ENCODE results near the gene RNF157. TPM values are rescaled to one million over a fixed set of nuclear protein-coding genes. Genes with fewer than 3 reads are reported as not detected.

RNF157 gene
- total RNA-seq, 1 experiment from 2014 or later = 11.2 TPM

DNA sequence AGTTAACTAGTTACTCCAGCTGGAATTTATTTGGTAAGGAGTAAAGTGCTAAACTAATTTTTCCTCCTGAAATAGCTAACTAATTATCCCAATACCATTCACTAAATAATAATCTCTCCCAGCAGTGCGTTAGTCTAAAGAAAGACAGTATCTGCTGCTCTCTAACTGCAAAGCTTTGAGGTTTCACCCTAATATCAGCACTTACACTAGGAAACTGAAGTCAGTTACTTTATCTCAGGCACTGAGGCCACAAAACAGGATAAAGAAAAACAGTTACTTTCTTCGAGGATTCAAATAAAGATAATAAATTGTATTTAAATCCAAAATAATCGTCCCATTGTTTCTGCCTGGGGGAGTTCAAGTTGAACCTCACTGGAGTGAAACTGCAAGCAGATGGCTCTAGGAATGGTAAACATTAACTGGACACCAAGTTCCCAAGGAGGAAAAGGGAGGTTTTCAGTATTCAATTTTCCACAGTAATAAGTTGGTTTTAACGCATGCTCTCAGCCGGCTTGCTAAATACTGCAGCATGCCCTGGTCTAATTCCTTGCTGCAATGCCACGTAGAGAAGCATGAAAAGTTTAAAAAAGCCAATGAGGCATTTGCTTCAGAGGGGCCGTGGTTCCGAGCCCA is 79.3 kb downstream of the RNF157 start:
- POLR2A ChIA-PET = no interaction called here
- H3K27ac Mint-ChIP-seq = no peak overlapping the region

DNA sequence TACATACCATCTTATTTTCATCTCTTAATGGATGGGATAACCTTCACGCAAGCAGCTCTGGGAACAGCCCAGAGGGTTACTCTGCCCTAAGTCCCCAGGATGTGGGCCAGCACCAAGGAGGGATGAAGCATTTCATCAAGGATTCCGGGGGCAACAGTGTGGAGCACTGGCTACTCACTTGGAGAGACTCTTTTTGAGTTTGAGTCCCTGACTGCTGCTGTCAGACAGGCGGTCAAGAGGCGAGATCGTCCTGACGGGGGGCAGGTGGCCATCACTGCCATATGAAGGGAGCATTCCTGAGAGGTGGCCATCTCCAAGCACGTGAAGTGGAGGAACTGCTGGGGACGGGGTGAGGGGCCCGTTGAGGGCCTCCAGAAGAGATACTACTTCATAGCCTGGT is 81.1 kb downstream of the RNF157 start:
- no peaks in the 10 kb centered on the region for H3K36me3 Mint-ChIP-seq
- H3K4me3 Mint-ChIP-seq = no peak overlapping the region
- POLR2A ChIA-PET = no interaction called here
- no peaks in the 10 kb centered on the region for H3K27me3 Mint-ChIP-seq (ENCODE audit: low read depth)
- no peak for ATAC-seq
- CTCF ChIA-PET = interaction anchor here (1.6 to 2.0 kb wide), 2 partner anchors 23 to 120 kb away, joined by 4 to 9 read pairs; no protein-coding TSS in a partner anchor
- H3K4me1 Mint-ChIP-seq = peaks cover 23% of the 10 kb centered on the region
- TF ChIP-seq, protein P1, sequence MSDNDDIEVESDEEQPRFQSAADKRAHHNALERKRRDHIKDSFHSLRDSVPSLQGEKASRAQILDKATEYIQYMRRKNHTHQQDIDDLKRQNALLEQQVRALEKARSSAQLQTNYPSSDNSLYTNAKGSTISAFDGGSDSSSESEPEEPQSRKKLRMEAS (CRISPR knock-in tag; IDR thresholded peaks at IDR 0.05) = no peak
- TF ChIP-seq NFYB (CRISPR knock-in tag; conservative IDR thresholded peaks at IDR 0.05; ENCODE audit: low read depth) (no peak), FOXP1 (CRISPR knock-in tag; IDR thresholded peaks at IDR 0.05; ENCODE audit: borderline replicate concordance) (no peak), RORB (CRISPR knock-in tag; IDR thresholded peaks at IDR 0.05) (no peak)
- no peak for DNase-seq (ENCODE audit: low spot score)
- H3K27ac Mint-ChIP-seq = no peak overlapping the region
- H3K9me3 Mint-ChIP-seq = no peaks in the 10 kb centered on the region

More for the DNA sequence above, 79.3 kb downstream of the RNF157 start:
- Mint-ChIP-seq H3K36me3 (no peaks in the 10 kb centered on the region), H3K4me1 (peaks cover 31% of the 10 kb centered on the region), H3K27me3 (ENCODE audit: low read depth) (no peaks in the 10 kb centered on the region), H3K4me3 (no peak overlapping the region), H3K9me3 (no peaks in the 10 kb centered on the region)
- DNase-seq (ENCODE audit: low spot score) = no peak
- no peak for ATAC-seq
- CTCF ChIA-PET = interaction anchor here (1.2 to 1.6 kb wide), 2 partner anchors 16 to 119 kb away, joined by 3 to 4 read pairs; no protein-coding TSS in a partner anchor
- TF ChIP-seq, protein P2, sequence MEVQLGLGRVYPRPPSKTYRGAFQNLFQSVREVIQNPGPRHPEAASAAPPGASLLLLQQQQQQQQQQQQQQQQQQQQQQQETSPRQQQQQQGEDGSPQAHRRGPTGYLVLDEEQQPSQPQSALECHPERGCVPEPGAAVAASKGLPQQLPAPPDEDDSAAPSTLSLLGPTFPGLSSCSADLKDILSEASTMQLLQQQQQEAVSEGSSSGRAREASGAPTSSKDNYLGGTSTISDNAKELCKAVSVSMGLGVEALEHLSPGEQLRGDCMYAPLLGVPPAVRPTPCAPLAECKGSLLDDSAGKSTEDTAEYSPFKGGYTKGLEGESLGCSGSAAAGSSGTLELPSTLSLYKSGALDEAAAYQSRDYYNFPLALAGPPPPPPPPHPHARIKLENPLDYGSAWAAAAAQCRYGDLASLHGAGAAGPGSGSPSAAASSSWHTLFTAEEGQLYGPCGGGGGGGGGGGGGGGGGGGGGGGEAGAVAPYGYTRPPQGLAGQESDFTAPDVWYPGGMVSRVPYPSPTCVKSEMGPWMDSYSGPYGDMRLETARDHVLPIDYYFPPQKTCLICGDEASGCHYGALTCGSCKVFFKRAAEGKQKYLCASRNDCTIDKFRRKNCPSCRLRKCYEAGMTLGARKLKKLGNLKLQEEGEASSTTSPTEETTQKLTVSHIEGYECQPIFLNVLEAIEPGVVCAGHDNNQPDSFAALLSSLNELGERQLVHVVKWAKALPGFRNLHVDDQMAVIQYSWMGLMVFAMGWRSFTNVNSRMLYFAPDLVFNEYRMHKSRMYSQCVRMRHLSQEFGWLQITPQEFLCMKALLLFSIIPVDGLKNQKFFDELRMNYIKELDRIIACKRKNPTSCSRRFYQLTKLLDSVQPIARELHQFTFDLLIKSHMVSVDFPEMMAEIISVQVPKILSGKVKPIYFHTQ (CRISPR knock-in tag; IDR thresholded peaks at IDR 0.05) = no peak
- TF ChIP-seq, protein P3, sequence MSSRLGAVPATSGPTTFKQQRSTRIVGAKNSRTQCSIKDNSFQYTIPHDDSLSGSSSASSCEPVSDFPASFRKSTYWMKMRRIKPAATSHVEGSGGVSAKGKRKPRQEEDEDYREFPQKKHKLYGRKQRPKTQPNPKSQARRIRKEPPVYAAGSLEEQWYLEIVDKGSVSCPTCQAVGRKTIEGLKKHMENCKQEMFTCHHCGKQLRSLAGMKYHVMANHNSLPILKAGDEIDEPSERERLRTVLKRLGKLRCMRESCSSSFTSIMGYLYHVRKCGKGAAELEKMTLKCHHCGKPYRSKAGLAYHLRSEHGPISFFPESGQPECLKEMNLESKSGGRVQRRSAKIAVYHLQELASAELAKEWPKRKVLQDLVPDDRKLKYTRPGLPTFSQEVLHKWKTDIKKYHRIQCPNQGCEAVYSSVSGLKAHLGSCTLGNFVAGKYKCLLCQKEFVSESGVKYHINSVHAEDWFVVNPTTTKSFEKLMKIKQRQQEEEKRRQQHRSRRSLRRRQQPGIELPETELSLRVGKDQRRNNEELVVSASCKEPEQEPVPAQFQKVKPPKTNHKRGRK (CRISPR knock-in tag; IDR thresholded peaks at IDR 0.05; ENCODE audit: borderline replicate concordance) = no peak
- TF ChIP-seq, protein P4, sequence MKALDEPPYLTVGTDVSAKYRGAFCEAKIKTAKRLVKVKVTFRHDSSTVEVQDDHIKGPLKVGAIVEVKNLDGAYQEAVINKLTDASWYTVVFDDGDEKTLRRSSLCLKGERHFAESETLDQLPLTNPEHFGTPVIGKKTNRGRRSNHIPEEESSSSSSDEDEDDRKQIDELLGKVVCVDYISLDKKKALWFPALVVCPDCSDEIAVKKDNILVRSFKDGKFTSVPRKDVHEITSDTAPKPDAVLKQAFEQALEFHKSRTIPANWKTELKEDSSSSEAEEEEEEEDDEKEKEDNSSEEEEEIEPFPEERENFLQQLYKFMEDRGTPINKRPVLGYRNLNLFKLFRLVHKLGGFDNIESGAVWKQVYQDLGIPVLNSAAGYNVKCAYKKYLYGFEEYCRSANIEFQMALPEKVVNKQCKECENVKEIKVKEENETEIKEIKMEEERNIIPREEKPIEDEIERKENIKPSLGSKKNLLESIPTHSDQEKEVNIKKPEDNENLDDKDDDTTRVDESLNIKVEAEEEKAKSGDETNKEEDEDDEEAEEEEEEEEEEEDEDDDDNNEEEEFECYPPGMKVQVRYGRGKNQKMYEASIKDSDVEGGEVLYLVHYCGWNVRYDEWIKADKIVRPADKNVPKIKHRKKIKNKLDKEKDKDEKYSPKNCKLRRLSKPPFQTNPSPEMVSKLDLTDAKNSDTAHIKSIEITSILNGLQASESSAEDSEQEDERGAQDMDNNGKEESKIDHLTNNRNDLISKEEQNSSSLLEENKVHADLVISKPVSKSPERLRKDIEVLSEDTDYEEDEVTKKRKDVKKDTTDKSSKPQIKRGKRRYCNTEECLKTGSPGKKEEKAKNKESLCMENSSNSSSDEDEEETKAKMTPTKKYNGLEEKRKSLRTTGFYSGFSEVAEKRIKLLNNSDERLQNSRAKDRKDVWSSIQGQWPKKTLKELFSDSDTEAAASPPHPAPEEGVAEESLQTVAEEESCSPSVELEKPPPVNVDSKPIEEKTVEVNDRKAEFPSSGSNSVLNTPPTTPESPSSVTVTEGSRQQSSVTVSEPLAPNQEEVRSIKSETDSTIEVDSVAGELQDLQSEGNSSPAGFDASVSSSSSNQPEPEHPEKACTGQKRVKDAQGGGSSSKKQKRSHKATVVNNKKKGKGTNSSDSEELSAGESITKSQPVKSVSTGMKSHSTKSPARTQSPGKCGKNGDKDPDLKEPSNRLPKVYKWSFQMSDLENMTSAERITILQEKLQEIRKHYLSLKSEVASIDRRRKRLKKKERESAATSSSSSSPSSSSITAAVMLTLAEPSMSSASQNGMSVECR (CRISPR knock-in tag; IDR thresholded peaks at IDR 0.05; ENCODE audit: borderline replicate concordance) = no peak

DNA sequence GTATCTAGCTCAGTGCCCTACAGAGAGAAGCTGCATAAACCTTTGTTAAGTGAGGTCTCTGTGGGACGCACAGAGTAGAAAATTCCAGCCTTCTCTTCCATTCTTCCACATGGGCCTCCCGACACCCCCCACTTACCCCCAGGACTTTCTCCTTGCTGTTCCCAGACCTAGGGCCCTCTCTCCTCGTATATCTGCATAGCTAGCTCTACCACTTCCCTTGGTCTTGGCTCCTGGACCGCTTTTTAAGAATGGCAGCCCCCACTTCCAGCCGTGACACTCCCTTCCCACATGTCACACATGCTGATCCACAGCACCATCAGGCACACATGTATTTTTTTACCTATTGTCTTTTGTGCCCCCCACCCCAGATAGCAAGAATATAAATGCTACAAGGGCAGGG is 82.5 kb downstream of the RNF157 start:
- H3K27ac Mint-ChIP-seq = peak overlapping the region; percentile 50; the same call in 1 of the 2 replicates
- ChIA-PET CTCF (interaction anchor here (0.6 to 2.0 kb wide), 3 partner anchors 9 to 122 kb away, joined by 4 to 9 read pairs (median 4); no protein-coding TSS in a partner anchor), POLR2A (no interaction called here)
- TF ChIP-seq, protein P5, sequence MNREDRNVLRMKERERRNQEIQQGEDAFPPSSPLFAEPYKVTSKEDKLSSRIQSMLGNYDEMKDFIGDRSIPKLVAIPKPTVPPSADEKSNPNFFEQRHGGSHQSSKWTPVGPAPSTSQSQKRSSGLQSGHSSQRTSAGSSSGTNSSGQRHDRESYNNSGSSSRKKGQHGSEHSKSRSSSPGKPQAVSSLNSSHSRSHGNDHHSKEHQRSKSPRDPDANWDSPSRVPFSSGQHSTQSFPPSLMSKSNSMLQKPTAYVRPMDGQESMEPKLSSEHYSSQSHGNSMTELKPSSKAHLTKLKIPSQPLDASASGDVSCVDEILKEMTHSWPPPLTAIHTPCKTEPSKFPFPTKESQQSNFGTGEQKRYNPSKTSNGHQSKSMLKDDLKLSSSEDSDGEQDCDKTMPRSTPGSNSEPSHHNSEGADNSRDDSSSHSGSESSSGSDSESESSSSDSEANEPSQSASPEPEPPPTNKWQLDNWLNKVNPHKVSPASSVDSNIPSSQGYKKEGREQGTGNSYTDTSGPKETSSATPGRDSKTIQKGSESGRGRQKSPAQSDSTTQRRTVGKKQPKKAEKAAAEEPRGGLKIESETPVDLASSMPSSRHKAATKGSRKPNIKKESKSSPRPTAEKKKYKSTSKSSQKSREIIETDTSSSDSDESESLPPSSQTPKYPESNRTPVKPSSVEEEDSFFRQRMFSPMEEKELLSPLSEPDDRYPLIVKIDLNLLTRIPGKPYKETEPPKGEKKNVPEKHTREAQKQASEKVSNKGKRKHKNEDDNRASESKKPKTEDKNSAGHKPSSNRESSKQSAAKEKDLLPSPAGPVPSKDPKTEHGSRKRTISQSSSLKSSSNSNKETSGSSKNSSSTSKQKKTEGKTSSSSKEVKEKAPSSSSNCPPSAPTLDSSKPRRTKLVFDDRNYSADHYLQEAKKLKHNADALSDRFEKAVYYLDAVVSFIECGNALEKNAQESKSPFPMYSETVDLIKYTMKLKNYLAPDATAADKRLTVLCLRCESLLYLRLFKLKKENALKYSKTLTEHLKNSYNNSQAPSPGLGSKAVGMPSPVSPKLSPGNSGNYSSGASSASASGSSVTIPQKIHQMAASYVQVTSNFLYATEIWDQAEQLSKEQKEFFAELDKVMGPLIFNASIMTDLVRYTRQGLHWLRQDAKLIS (CRISPR knock-in tag; IDR thresholded peaks at IDR 0.05; ENCODE audit: borderline replicate concordance) = no peak
- DNase-seq (ENCODE audit: low spot score) (no peak), ATAC-seq (no peak)
- H3K27me3 Mint-ChIP-seq (ENCODE audit: low read depth) = no peaks in the 10 kb centered on the region
- no peaks in the 10 kb centered on the region for H3K36me3 Mint-ChIP-seq
- peaks cover 26% of the 10 kb centered on the region for H3K4me1 Mint-ChIP-seq
- H3K9me3 Mint-ChIP-seq = no peaks in the 10 kb centered on the region
- H3K4me3 Mint-ChIP-seq = no peak overlapping the region
